IPS DF 4.7 (cell line): ENCODE data around the gene ATP6V1D.
"Not testable (repeated sequence)": the region's sequence is repeated elsewhere in the genome, so short reads cannot be mapped to it uniquely, and the experiment has no call there.

Source experiments
- DNase-seq: peaks from one replicate; pipeline ENCODE4 v3.0.0-alpha.2; 2013; ENCODE audit warnings: low spot score; ENCODE audit errors: extremely low read depth

Gene ATP6V1D

DNA sequence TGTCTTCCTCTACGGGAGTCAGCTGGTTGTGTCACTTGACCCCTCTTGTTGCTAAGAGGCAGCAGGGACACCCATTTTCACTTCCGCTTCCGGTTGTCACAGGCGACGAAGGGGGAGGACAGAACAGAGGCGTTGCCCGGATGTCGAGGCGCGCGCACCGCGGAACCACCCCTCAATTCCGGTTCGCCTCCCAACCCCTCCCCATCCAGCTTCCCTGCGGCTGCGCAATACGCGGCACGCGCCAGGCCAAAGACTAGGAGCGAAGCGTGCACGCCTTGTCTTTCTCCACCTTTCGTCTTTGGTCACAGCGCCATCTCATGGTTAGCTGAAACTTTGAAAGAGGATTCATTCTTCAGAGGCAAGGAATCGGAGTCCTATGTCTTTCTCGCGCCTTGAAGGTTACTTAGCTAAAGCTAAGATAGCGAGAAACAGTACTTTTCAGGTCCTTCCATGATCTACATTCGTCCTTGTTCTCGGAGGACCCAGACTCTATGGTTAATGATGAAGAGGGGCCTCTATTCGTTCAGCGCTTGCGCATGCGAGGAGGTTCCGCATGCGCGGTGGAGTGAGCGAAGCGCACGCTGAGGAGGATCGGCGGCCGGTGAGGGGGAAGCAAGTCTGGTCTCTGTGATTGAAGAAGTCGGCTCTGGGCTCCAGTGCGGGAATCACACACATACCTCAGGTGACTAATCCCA, at the start of gene ATP6V1D, which contains the start of gene EIF2S1:
ATP6V1D (minus strand) TSS at position 30 of the 695 bp plus-strand sequence. CDS start 106 bp downstream, outside the sequence.
EIF2S1 (plus strand) TSS at position 554 of the 695 bp plus-strand sequence. CDS start 4,440 bp downstream, outside the sequence.
- peak; percentile 97 for DNase-seq

DNA sequence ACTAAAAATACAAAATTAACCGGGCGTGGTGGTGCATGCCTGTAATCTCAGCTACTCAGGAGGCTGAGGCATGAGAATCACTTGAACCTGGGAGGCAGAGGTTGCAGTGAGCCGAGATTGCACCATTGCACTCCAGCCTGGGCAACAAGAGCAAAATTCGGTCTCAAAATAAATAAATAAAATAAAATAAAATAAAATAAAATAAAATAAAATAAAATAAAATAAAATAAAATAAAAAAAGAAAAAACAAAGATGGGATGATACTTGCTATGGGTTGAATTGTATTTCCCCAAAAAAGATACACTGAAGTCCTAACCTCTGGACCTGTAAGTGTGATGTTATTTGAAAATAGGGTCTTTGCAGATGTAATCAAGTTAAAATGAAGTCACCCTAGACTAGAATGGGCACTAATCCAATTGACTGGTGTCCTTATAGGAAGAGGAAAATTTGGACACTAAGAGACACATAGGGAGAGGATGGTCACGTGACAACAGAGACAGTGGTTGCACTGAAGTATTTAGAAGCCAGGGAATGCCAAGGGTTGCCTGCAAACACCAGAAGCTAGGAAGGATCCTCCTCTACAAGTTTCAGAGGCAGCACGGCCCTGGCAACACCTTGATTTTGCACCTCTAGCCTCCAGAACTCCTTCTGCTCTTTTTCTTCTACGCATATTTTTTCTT, 48.7 kb upstream of the ATP6V1D start:
- DNase-seq = not testable (repeated sequence)

DNA sequence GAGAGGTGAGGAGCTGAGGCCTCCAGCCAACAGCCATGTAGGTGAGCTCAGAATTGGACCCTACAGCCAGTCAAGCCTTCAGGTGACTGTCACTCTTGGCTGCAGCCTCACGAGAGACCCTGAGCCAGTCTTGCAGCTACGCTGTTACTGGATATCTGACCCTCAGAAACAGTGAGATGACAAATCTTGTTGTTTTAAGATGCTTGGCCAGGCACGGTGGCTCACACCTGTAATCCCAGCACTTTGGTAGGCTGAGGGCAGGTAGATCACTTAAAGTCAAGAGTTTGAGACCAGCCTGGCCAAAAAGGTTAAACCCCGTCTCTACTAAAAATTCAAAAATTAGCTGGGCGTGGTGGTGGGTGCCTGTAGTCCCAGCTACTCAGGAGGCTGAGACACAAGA, 46.2 kb upstream of the ATP6V1D start:
- no peak for DNase-seq

DNA sequence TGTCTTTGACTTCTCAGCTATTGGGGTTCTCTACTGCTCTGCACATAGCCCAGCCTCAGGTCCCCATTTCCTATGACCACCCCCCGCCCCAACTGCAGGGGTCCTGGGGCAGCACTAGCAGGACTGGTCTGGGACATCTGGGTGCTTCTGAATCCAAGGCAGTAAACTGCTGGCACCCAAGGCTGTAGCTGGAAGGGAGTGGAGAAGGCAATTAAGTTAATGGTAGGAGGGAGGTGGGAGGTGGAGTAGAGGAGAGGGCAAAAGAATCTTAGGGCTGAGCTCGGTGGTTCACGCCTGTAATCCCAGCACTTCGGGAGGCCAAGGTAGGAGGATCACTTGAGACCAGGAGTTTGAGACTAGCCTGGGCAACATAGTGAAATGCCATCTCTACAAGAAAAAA, 40.8 kb upstream of the ATP6V1D start:
- no peak for DNase-seq

DNA sequence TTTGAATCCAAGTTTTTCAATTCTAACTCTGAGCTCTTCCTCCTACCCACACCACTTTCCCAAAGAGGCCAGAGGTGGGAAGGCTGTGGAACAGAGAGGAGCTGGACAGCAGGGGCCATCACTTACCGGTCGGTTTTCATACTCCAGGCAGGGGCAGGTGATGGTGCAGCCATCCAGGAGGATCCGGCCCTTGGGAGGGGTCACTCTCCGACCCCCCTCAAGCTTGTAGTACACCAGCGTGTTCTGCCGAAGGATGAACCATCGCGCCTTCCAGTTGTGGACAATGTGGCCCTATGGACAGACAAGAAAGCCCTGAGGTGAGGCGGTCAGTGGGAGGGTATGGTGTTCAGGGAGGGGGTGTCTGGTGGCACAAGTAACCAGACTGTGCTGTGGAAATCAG, 37.9 kb upstream of the ATP6V1D start:
- DNase-seq = no peak

DNA sequence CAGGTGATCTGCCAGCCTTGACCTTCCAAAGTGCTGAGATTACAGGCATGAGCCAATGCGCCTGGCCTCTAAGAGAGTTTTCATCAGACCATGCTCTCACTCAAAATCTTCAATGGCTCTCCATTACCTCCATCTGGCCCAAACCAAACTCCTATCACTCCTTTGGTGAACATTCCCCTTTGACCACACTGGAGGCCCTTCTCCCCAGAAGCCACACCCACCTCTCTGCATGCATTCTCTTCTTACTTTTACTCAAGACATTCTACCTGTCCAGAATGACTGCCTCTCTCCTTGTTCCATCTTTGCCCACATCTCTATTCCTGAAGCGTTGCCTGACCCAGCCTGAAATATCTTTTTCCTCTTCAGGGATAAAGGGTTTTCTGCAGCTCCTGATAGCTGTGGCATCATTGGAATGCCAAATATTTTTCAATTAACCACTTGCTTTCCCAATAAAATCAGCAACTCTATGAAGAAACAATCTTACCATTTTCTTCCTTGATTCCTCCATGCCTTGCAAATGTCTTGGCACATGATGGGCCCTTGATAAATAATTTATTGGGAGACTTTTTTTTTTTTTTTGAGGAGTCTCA, 36.9 kb upstream of the ATP6V1D start:
- DNase-seq = no peak

DNA sequence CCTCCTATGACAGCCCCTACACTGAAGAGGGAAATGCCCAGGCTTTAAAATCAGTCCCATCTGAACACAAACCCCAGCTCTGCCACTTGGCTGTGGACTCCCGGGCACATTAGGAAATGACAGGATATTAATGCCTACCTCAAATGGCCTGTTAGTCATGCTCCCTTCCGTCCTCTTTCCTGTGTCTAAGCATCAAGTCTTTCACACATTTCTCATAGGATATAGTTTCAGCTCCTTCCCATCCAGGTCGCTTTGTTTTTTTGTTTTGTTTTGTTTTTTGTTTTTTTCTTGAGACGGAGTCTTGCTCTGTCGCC, 36.2 kb upstream of the ATP6V1D start:
- DNase-seq = no peak

DNA sequence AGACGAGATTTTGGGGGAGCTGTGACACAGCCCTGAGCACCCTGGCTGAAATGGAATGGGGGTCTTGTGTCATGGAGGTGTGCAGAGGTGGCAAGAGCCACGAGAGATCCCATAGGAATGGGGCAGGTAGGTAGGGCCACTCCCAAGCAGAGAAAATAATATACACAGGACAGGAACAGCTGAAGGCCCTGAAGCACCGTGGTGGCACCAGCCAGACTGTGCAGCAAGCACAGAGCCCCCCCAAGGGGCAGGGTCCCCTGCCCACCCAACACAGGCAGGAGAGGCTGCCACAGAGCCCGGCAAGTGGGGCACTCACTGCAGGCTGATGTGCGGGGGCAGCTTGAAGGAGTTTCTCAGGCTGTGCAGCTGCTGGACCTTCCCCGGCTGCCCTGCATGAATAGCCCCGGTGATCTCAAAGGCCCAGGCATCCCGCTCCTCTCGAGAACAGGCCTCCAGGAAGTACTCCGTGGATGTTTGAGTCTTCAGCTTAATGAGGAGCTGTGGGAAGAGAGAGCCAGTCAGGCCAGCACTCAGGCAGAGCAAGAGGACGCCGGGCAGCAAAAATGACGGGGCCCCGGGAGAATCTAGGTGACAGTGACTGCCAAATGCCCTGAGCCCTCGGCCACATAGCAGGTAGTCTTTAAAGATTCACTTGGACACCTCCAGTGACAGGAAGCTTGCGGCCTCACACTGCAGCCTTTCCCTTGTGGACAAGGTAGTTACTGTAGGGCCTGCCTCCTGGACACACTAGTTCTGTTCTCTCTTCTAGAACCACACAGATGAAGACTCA, 35.7 kb upstream of the ATP6V1D start:
- no peak for DNase-seq

DNA sequence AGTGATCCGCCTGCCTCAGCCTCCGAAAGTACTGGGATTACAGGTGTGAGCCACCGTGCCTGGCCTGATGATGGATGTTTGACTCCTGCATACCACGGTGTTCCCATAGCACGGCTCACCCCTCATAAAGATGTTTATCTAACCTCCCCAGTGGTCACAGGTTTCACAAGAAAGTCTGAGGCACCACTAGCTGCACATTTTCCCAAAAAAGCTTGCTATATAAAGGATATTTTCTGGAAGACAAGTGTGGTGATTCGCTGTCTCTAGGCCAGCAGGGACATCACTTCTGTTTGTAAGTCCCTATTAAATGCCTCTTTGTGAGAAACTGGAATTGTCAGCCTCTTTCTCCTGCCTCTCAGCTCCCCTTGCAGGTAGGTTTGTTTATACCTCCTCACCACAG, 34.1 kb upstream of the ATP6V1D start:
- DNase-seq = no peak

DNA sequence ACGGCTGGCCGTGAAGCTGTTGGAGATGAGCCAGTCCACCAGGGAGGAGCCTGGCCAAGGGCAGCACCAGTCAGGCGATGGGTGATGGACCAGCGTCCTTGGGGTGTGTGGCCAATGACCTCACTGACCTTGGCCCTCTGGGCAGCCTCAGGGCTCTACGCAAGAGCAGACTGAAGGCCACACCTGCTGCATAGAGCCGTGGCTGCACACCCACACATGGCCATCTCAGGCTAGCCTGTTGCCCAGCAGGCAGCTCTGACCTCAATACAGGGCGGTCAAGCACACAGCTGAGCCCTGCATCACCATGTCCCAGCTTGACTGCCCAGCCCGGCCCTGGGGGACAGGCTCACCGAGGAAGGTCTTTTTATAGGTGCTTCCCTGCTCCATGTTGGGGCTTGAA, 33.2 kb upstream of the ATP6V1D start:
- DNase-seq = no peak

DNA sequence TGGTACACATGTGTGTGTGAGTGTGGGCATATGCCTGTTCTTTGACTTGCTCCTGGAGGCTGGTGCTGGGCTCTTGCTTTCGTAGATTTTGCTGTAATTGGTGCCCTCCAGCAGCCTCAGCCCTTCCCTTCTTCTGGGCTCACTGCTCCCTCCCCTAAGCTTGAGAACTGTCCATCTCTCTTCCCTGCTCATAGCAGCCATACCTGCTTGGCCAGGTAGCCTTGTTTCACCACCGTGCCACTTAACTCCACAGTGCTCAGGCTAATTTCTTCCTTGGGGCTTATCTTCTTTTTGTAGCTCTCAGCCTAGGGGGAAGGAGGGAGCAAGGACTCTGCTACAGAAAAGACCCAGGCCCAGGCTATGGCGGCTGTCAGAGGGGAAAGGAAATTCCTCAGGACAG, 32.5 kb upstream of the ATP6V1D start:
- DNase-seq = no peak

DNA sequence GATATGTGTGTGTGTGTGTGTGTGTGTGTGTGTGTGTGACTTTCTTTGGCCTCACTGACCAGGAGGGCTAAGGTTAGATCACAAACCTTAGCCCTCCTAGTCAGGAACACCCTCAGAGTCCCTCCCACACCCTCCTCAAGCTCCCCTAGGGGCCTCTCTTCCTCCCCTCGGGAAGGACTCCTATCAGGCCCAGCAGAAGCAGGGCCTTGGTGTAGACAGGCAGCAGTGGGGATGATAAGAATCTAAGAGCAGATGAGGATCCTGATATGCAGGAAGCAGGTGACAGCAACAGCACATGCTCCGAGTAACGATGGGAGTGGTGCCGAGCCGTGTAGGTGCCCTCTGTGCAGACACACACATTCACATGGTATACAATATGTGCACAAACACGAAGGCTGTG, 31.7 kb upstream of the ATP6V1D start:
- DNase-seq = no peak

DNA sequence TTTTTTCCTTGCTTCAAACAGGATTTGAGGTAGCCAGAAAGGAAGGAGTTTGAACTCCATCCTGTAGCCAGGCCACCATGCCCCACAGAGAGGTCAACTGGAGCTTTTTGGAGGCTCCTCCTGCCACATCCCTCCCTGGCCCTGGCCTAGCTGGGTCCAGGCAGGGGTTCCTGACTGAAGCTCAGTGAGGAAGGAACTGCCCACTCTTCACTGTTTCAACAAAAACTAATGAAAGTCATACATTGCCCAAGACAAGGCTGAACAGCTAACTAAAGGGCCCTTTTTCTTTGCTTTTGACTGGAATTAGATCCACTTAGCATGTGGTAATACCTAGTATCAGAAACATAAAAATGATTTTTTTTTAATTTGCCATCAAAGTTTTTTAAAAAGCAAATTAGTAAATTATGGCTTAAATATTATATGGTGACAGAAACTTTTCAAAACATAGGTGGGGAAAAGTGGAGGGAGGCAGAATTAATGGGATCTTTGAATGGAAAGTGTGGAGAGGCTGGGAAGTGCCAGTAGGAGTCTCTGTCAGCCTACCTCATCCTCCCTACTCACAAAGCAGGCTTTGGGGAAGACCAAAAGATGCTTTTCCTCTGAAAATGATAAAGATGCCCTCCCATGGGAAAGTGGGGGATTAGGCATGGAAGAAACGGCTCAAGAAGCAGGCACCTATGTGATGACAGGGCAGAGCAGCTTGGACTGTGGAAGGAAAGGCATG, 30.4 kb upstream of the ATP6V1D start:
- DNase-seq = no peak

DNA sequence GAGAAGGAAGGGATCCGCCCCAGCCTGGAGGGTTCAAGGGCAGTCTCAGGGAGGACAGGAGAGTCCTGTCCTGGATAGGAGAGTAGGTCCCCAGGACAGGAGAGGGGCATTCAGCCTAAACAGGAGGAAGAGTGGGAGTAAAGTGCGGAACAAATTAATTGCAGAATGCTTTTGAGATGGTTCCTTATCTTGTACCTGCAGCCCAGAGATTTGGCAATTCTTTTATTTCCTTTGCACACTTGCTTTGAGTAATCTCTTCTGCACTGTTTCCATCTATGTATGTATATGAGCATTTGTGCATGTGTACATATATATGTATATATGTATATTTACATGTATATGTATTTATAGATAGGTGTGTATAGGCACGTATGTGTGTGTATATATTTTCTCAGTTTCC, 29.7 kb upstream of the ATP6V1D start:
- no peak for DNase-seq

DNA sequence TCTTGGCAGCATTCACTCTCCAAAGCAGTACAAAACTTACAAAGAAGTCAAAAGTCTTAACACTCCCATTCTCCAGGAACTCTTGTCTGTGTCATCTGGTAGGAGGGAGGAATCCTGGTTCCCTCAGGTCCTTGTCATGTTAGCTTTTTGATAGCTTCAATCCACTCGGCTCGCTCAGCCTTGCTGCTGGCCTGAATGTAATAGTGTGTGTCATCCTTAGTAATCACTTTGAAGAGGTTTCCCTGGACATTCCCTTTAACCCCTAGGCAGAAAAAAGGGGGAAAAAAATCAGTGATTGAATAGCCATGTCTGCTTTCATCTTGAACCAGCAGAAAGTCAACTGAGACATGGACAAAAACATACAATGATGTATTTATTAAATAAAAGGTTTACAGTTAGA, 27.6 kb upstream of the ATP6V1D start:
- no peak for DNase-seq

DNA sequence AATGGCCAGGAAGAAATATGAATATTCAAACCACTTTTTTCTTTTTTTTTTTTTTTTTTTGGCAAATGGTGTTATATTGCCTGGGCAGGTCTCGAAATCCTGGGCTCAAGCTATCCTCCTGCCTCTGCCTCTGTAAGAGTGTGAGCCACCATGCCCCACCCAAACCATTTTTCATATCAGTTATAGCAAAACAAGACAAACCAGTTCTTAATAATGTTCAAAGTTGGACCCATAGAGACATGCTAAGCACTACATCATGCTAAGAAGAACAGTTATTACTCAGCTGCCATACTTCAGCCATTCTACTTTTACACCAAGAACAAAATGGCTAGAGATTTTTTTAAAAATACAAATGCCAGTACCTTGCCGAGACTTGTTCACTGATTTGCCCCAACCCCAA, 26.0 kb upstream of the ATP6V1D start:
- no peak for DNase-seq

DNA sequence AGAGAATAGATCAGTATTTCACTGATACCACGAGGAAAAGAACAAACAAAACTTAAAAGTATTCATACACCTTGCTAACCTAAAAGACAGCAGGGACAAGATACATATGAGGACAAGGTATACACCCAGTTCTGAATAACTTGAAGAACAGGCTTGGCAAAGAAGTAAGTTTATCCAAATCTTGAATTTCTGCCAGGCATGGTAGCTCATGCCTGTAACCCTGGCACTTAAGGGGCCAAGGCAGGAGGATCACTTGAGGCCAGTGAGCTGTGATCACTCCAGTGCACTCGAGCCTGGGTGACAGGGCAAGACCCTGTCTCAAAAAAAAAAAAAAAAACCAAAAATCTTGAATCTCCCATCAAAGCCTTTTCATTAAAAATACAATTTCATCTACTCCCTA, 25.5 kb upstream of the ATP6V1D start:
- no peak for DNase-seq

DNA sequence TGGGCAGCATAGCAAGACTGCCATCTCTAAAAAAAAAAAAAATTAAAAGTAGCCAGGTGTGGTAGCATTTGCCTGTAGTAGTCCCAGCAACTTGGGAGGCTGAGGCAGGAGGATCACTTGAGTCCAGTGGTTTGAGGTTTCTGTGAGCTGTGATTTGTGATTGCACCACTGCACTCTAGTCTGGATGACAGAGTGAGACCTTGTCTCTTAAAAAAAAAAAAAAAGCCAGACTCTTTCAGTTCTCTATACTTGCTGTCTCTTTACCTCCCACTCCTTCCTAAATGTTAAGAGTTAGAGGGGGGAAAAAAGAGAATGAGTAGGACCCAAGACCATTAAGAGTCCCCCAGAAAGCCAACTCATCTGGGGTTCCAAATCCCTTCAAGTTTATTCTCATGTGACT, 18.3 kb upstream of the ATP6V1D start:
- DNase-seq = no peak

DNA sequence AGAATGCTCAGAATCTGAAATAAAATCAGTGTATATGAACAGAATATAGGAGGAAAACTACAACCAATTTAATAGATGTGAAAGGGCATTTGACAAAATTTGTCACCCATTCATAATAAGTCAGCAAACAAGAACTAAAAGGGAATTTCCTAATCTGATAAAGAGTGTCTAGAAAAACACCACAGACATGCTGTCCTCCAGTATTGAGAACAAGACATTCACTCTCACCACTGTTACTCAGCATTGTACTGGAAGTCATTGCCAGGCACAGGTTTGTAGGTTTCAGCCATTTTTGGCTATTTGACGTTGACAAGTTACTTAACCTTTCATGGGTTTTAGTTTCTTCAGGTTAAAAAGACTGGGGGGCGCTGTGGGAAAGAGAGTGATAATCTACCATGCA, 13.7 kb upstream of the ATP6V1D start:
- no peak for DNase-seq

DNA sequence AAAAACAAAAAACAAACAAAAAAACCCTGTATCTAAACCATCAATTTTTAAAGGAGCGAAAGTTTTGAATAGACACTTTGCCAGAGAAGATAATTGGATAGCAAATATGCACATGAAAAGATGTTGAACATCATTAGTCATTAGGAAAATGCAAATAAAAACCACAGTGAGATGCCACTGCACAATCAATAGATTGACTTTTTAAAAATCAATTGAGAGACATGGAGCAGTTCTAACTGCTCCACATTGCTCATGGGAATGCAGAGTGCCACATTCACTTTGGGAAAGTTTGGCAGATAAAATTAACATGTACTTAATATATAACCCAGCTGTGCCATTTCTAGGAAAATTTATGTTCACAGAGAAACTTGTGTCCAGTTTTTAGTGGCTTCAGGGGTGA, 13.2 kb upstream of the ATP6V1D start:
- DNase-seq = no peak
